Mucosa of descending colon (tissue), 3 donors: ENCODE results near the gene ALDOB. TPM values are rescaled to one million over a fixed set of nuclear protein-coding genes. Genes with fewer than 3 reads are reported as not detected.
A peak's percentile ranks its signal among the peaks of the same experiment; 100 is the strongest.

Experiments used
- ATAC-seq: fragments of 200-7000 bp; cut with Tn5 transposase; one replicate; pipeline ENCODE4 v1.9.1; 2020; ENCODE audit warnings: mild to moderate bottlenecking, moderate library complexity
- DNase-seq, 3 donors: peaks; one replicate each; pipeline ENCODE4 v3.0.0-alpha.2; 2020
- H3K36me3 ChIP-seq: fragments of 200-600 bp; one replicate; pipeline ENCODE4 v1.8.0; 2021; ENCODE audit warnings: low read depth, mild to moderate bottlenecking
- H3K4me1 ChIP-seq: fragments of 200-600 bp; one replicate; pipeline ENCODE4 v1.8.0; 2021; ENCODE audit warnings: low read depth, mild to moderate bottlenecking
- H3K4me3 ChIP-seq: fragments of 200-600 bp; one replicate; pipeline ENCODE4 v1.8.0; 2021; ENCODE audit warnings: mild to moderate bottlenecking
- H3K9me3 ChIP-seq: fragments of 200-600 bp; one replicate; pipeline ENCODE4 v1.8.0; 2021; ENCODE audit warnings: mild to moderate bottlenecking
- intact Hi-C, 2 donors: fragments of 100-400 bp; cut with DNase I in 1 of 2; cut with micrococcal nuclease in 1 of 2; formaldehyde crosslinking; loops; one replicate each; pipeline versions ENCODE4 v1.11.0 to v1.11.1; 2022; cut with DNase I, micrococcal nuclease
- total RNA-seq, 3 donors: library from RNA; stranded (reverse); fragmentation: NEBNext Ultra II Directional in 2 of 3; extraction: Animal tissue kit (Norgen Biotek cat#: 25700) in 2 of 3; gene quantifications; one replicate each; pipeline versions ENCODE4 v1.2.1 to v1.2.4, GENCODE V29; 2021 to 2023
- TF ChIP-seq, protein P1 (sequence below): fragments of 200-600 bp; IDR thresholded peaks from one replicate; pipeline ENCODE4 v1.8.0; 2022; ENCODE audit warnings: antibody characterized with exemption, mild to moderate bottlenecking
- donor health status: DM: no; HTN: no; CAD: no; lungs with moderate emphysema.
- donor health status: DM: no; HTN: no; CAD: no.
- donor health status: DM: no; HTN: yes; CAD: no.

ALDOB gene
- total RNA-seq, 3 donors from 2014 or later = 1.6 to 13.8 (median 3.0) TPM

DNA sequence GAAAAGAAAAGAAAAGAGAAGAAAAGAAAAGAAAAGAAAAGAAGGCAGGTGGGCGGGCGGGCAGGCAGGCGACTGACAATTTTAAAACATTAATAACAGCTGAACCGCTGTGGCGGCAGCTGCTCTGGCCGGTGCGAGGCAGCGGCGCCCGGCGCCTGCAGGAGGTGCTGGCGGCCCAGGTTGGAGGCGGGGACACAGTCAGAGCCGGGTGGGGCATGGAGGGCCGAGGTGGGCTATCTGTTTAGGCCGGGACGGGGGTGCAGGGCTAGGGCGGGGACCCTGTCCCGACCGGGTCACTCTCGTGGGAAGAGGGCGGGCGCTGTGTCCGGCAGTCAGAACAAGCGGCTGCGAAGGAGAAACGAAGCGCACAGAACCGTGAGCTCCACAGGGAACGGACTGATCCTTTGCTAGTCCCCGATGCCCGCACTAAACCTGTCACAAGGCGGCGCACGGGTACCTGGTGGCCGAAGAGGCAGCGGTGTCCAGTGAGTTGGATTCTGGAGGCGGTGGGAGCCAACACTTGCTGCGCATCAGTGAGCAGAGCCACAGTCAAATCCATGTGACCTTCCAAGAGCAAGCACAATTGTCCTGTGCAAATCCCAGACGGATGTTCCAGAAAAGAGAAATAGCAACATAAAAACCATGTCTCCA is 13.6 kb upstream of the ALDOB start:
- H3K4me3 ChIP-seq = peak overlapping the region; percentile 12
- no peaks in the 10 kb centered on the region for H3K36me3 ChIP-seq
- H3K9me3 ChIP-seq = no peaks in the 10 kb centered on the region
- intact Hi-C loops = no loop called here
- H3K4me1 ChIP-seq = peaks cover 4% of the 10 kb centered on the region
- DNase-seq (peak; percentile 80 to 90 (median 89)), ATAC-seq (peak; percentile 96)
- TF ChIP-seq, protein P1, sequence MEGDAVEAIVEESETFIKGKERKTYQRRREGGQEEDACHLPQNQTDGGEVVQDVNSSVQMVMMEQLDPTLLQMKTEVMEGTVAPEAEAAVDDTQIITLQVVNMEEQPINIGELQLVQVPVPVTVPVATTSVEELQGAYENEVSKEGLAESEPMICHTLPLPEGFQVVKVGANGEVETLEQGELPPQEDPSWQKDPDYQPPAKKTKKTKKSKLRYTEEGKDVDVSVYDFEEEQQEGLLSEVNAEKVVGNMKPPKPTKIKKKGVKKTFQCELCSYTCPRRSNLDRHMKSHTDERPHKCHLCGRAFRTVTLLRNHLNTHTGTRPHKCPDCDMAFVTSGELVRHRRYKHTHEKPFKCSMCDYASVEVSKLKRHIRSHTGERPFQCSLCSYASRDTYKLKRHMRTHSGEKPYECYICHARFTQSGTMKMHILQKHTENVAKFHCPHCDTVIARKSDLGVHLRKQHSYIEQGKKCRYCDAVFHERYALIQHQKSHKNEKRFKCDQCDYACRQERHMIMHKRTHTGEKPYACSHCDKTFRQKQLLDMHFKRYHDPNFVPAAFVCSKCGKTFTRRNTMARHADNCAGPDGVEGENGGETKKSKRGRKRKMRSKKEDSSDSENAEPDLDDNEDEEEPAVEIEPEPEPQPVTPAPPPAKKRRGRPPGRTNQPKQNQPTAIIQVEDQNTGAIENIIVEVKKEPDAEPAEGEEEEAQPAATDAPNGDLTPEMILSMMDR = peak; percentile 31

DNA sequence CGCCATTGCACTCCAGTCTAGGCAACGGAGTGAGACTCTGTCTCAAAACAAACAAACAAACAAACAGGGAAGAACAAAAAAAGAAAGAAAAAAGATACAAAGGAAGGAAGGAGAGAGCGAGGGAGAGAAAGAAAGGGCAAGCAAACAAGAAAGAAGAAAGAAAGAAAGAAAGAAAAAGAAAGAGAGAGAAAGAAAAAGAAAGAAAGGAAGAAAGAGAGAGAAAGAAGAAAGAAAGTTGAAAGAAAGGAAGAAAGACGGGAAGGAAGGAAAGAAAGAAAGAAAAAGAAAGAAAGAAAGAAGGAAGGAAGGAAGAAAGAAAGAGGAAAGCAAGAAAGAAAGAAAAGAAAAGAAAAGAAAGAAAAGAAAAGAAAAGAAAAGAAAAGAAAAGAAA is 13.1 kb upstream of the ALDOB start:
- no peak for ATAC-seq
- H3K9me3 ChIP-seq = no peaks in the 10 kb centered on the region
- intact Hi-C loops = no loop called here

DNA sequence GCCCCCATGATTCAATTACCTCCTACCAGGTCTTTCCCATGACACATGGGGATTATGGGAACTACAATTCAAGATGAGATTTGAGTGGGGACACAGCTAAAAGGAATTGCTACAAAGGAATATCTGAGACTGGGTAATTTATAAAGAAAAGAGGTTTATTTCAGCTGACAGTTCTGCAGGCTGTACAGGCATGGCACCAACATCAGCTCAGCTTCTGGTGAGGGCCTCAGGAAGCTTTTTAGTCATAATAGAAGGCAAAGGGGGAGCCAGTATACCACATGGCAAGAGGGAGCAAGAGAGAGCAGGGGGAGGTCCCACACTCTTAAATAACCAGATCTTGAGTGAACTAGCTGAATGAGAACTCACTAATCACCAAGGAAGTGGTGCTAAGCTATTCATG is 11.2 kb upstream of the ALDOB start:
- DNase-seq = no peak
- H3K36me3 ChIP-seq = no peaks in the 10 kb centered on the region
- no peaks in the 10 kb centered on the region for H3K9me3 ChIP-seq
- no peak for ATAC-seq
- TF ChIP-seq, protein P1 = no peak
- H3K4me1 ChIP-seq = peaks cover 4% of the 10 kb centered on the region
- intact Hi-C loops = no loop called here
- H3K4me3 ChIP-seq = no peak overlapping the region

More for the DNA sequence above, 13.1 kb upstream of the ALDOB start:
- DNase-seq = no peak
- Histone ChIP-seq H3K4me1 (peaks cover 4% of the 10 kb centered on the region), H3K36me3 (no peaks in the 10 kb centered on the region), H3K4me3 (no peak overlapping the region)
- TF ChIP-seq, protein P1 = no peak

DNA sequence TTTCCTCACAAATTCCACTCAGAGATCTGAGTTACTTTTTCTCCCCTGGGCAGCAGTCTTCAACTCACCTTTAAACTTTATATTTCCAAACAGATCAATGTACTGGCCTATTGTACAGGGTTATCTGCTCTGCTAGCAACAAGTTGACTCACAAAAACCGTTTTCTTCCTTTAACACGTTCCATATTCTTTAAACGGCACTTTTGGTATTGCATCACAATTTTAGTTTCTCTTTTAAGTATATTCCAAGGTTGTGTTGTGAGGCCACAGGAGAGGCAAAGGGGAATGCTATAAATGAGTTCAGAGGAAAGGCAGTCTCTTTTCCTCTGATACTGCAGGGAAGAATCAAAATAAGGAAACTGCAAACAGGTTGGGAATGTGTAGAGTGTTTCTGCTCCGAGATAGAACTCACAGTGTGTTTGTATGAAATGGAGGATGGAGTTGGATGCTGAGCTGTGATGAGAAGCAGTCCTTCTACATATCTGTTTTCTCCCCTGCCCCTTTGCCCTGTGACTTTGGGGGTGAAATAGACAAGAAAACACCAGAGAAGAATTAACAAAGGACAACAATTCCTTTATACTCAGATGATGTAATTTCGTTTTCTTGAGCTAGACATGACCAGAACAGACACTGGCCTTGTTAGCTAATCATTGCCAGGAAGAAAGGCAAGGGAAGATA is 9.9 kb upstream of the ALDOB start:
- peaks cover 4% of the 10 kb centered on the region for H3K4me1 ChIP-seq
- peak; percentile 45 for ATAC-seq

GRCh38 chr9:101443364-101443771 is 7.8 kb upstream of the ALDOB start:
- Histone ChIP-seq H3K4me1 (no peaks in the 10 kb centered on the region), H3K9me3 (no peaks in the 10 kb centered on the region), H3K4me3 (no peak overlapping the region), H3K36me3 (no peaks in the 10 kb centered on the region)
- ATAC-seq = peak; percentile 19
- intact Hi-C loops = no loop called here
- no peak for DNase-seq
- TF ChIP-seq, protein P1 = no peak

More for the DNA sequence above, 9.9 kb upstream of the ALDOB start:
- Histone ChIP-seq H3K4me3 (no peak overlapping the region), H3K9me3 (no peaks in the 10 kb centered on the region), H3K36me3 (no peaks in the 10 kb centered on the region)
- TF ChIP-seq, protein P1 = no peak
- intact Hi-C loops = no loop called here
- DNase-seq = no peak
